Mammary microvascular endothelial cell (primary cell): ENCODE results near the gene SEMA6C. TPM values are rescaled to one million over a fixed set of nuclear protein-coding genes. Genes with fewer than 3 reads are reported as not detected.

Experiments
- total RNA-seq: library from RNA; depleted of rRNA; stranded (reverse); fragments of >200 nt; gene quantifications from 2 replicates; pipeline ENCODE4 v1.2.3, GENCODE V29; 2015

SEMA6C gene
- total RNA-seq = 9.9 and 15.7 TPM in 2 replicates

GRCh38 chr1:151146412-151147131 is at the start of gene SEMA6C:
SEMA6C (minus strand) TSS chr1:151146631; CDS start chr1:151142621, 4,010 bp downstream.

DNA sequence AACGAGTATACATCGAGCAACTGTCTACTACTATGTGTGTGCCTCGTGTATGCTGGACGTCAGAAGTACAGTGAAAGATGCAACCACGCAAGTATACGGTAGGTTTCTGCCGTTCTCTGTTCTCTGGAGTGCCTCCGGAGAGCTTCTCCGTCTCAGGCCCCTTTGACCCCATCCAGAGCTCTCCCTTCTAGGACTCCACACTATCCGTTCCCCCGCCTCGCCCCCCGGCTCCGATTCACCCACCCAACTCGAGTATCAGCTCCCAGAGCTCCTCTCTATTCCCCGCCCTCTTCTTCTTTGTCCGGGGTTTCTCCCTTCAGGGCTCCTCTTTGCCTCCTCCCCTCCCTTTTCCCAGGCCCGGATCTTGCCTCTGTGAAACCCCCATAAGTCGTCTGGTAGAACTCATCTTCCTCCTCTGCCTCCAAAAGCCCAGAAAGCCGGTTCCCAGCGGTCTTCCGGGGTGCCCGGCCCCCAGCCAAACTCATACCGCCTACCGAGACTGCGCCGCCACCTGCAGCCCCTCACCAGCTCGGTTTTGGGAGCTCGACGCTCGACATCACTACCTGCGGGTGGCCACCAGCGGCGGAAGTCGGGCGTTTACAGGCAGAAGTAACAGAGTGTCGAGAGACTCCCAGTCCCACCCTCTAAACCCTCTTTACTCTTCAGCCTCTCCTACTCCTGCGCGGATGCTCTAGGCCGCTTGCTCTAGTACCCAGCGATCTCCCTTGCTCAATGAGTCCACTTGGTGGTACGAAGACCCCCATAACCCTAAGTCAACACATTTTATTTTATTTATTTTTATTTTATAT is 43.4 kb upstream of the SEMA6C start, which contains the start of gene VPS72:
VPS72 (minus strand) TSS at position 561 of the 809 bp plus-strand sequence; CDS start at position 485, 76 bp downstream.

GRCh38 chr1:151175863-151176262 is 29.4 kb upstream of the SEMA6C start, which contains the start of gene TMOD4:
TMOD4 (minus strand) TSS chr1:151175981; CDS start chr1:151174875, 1,106 bp downstream.

DNA sequence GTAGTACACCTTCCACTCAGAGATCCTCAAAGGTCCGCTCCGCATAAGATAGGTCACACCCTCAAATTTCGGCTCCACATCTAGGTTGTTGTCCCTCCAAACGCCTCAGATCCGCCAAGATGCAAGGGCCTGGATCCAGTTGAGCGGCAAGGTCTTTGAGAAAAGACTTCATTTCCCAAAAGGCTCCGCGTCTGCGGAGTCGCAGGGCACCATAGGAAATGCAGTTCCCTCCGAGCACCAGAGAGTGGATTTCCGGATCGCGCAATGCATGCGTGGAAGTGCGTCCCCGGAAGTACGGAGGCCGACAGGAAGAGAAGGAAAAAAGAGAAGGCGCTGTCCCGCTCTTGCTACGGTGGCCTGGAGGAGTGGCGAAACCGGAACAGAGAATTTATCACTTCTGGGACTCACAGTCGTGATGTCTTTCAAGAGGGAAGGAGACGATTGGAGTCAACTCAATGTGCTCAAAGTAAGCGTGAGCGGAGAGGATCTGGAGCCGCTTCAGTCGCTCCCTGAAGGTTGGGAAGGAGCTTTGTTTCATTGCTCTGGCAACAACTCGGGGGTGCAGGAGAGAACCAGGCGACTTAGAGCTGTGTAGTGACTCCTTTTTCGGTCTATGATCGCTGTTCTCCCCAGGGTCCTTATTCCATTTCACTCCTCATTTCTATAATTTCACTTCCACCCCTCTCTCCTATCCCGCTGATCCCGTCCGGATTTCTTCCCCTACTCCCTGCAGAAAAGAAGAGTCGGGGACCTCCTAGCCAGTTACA is 19.5 kb upstream of the SEMA6C start, which contains the start of the genes LYSMD1 and SCNM1:
LYSMD1 (minus strand) TSS at position 165 of the 767 bp plus-strand sequence. CDS start 644 bp downstream, outside the sequence.
SCNM1 (plus strand) TSS at position 407 of the 767 bp plus-strand sequence; CDS start at position 416, 9 bp downstream.

DNA sequence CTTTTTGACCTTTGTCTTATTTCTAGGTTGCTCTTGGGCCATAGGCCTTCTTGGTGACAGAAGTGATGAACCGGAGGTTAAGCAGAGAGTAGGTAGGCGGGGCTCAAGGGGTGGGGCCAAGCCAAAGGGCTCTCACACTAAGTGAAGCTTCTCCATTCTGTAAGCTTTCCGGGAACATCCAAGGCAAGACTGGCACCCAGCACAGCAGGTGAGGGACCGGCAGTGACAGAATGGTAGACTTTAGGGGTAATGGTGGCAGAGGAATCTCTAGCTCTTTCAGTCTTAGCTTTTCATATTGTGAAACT is 10.0 kb upstream of the SEMA6C start, which contains the start of gene TNFAIP8L2:
TNFAIP8L2 (plus strand) TSS at position 135 of the 305 bp plus-strand sequence. CDS start 2,049 bp downstream, outside the sequence.

Other genes with a start within 250 kb of the SEMA6C start
- gene SETDB1, start 220.3 kb downstream of the SEMA6C start, total RNA-seq = 20.0 and 22.1 TPM in 2 replicates
- gene CERS2, start 171.8 kb downstream of the SEMA6C start, total RNA-seq = 104 and 115 TPM in 2 replicates
- gene ANXA9, start 164.3 kb downstream of the SEMA6C start, total RNA-seq = not detected in 2 replicates
- 7.1 and 9.6 TPM in 2 replicates for gene MINDY1, start 139.7 kb downstream of the SEMA6C start, total RNA-seq
- 4.7 and 6.3 TPM in 2 replicates for gene PRUNE1, start 138.2 kb downstream of the SEMA6C start, total RNA-seq
- gene BNIPL, start 110.0 kb downstream of the SEMA6C start, total RNA-seq = not detected in 2 replicates
- gene C1orf56, start 98.9 kb downstream of the SEMA6C start, total RNA-seq = 2.5 and 3.9 TPM in 2 replicates
- 49.9 and 51.4 TPM in 2 replicates for gene CDC42SE1, start 87.0 kb downstream of the SEMA6C start, total RNA-seq
- gene MLLT11, start 86.2 kb downstream of the SEMA6C start, total RNA-seq = 5.5 and 6.6 TPM in 2 replicates
- 6.3 and 6.4 TPM in 2 replicates for gene GABPB2, start 75.9 kb downstream of the SEMA6C start, total RNA-seq
- 1.1 and 1.2 TPM in 2 replicates for gene TNFAIP8L2, start 10.0 kb upstream of the SEMA6C start, total RNA-seq
- gene LYSMD1, start 19.3 kb upstream of the SEMA6C start, total RNA-seq = 3.3 and 3.6 TPM in 2 replicates
- gene SCNM1, start 19.5 kb upstream of the SEMA6C start, total RNA-seq = 29.9 and 33.4 TPM in 2 replicates
- 0.67 and 0.79 TPM in 2 replicates for gene TMOD4, start 29.4 kb upstream of the SEMA6C start, total RNA-seq
- gene VPS72, start 43.6 kb upstream of the SEMA6C start, total RNA-seq = 51.5 and 63.7 TPM in 2 replicates
- gene PIP5K1A, start 51.9 kb upstream of the SEMA6C start, total RNA-seq = 37.2 and 37.5 TPM in 2 replicates
- gene PSMD4, start 108.1 kb upstream of the SEMA6C start, total RNA-seq = 188 and 200 TPM in 2 replicates
- 14.9 and 16.9 TPM in 2 replicates for gene ZNF687, start 135.7 kb upstream of the SEMA6C start, total RNA-seq
- 58.5 and 70.2 TPM in 2 replicates for gene PI4KB, start 180.8 kb upstream of the SEMA6C start, total RNA-seq
- 35.1 and 41.6 TPM in 2 replicates for gene RFX5, start 200.6 kb upstream of the SEMA6C start, total RNA-seq
- 1.9 and 3.4 TPM in 2 replicates for gene SELENBP1, start 226.1 kb upstream of the SEMA6C start, total RNA-seq